Measurements from ENCODE around the gene WDR59.
"Not testable (repeated sequence)": the region's sequence is repeated elsewhere in the genome, so short reads cannot be mapped to it uniquely, and the experiment has no call there.

Gene WDR59

GRCh38 chr16:74984529-74985296 lies at the start of gene WDR59:
TSS of gene WDR59 (minus strand) at chr16:74985123. CDS start at chr16:74985017, 106 bp downstream.
- no peak for TF ChIP-seq CTCF (IDR thresholded peaks at IDR 0.05; ENCODE audit: control extremely low read depth, extremely low read depth, low read depth, missing control alignments)
- POLR2A ChIA-PET: interaction anchor here (0.6 to 1.0 kb wide), 6 partner anchors 9 to 648 kb away, joined by 3 to 8 read pairs (median 4); partner anchors contain the start of gene ADAT1
- CTCF ChIA-PET: interaction anchor here (0.6 to 8.7 kb wide), 6 partner anchors 8 to 128 kb away, joined by 3 to 70 read pairs (median 5); partner anchors contain the start of gene ZNRF1
- DNase-seq (ENCODE audit: extremely low spot score): peak; percentile 98

- CTCF ChIA-PET: interaction anchor here (0.6 to 1.6 kb wide), 3 partner anchors 30 to 70 kb away, joined by 3 read pairs; partner anchors contain the start of gene ZNRF1
- DNase-seq (ENCODE audit: extremely low spot score): no peak
- POLR2A ChIA-PET: no interaction called here
- no peak for TF ChIP-seq CTCF (IDR thresholded peaks at IDR 0.05; ENCODE audit: control extremely low read depth, extremely low read depth, low read depth, missing control alignments)
Measured at GRCh38 chr16:75032655-75033054, 47.7 kb upstream of the WDR59 start.

- CTCF ChIA-PET: interaction anchor here (0.7 to 1.8 kb wide), 2 partner anchors 22 to 81 kb away, joined by 3 to 10 read pairs; no protein-coding TSS in a partner anchor
- POLR2A ChIA-PET: no interaction called here
- TF ChIP-seq CTCF (IDR thresholded peaks at IDR 0.05; ENCODE audit: control extremely low read depth, extremely low read depth, low read depth, missing control alignments): no peak
- DNase-seq (ENCODE audit: extremely low spot score): no peak
Measured at GRCh38 chr16:75029854-75030253, 44.9 kb upstream of the WDR59 start.

GRCh38 chr16:75028544-75029135 lies 43.7 kb upstream of the WDR59 start:
- no peak for TF ChIP-seq CTCF (IDR thresholded peaks at IDR 0.05; ENCODE audit: control extremely low read depth, extremely low read depth, low read depth, missing control alignments)
- POLR2A ChIA-PET: interaction anchor here (0.6 kb wide), 1 partner anchor 1288 kb away, joined by 3 read pairs; no protein-coding TSS in a partner anchor
- DNase-seq (ENCODE audit: extremely low spot score): no peak
- CTCF ChIA-PET: interaction anchor here (1.4 to 1.5 kb wide), 2 partner anchors 11 to 82 kb away, joined by 4 read pairs; no protein-coding TSS in a partner anchor

- no peak for TF ChIP-seq CTCF (IDR thresholded peaks at IDR 0.05; ENCODE audit: control extremely low read depth, extremely low read depth, low read depth, missing control alignments)
- DNase-seq (ENCODE audit: extremely low spot score): no peak
- POLR2A ChIA-PET: no interaction called here
- CTCF ChIA-PET: no interaction called here
Measured at GRCh38 chr16:75027520-75028300, 42.8 kb upstream of the WDR59 start.

GRCh38 chr16:75026892-75027391 lies 42.0 kb upstream of the WDR59 start:
- DNase-seq (ENCODE audit: extremely low spot score): no peak
- no peak for TF ChIP-seq CTCF (IDR thresholded peaks at IDR 0.05; ENCODE audit: control extremely low read depth, extremely low read depth, low read depth, missing control alignments)
- POLR2A ChIA-PET: no interaction called here
- CTCF ChIA-PET: interaction anchor here (0.9 kb wide), 1 partner anchor 29 kb away, joined by 3 read pairs; the partner anchor contains the start of gene ZNRF1

GRCh38 chr16:75026239-75026891 lies 41.4 kb upstream of the WDR59 start:
- POLR2A ChIA-PET; DNase-seq (ENCODE audit: extremely low spot score): not testable (repeated sequence)

More at GRCh38 chr16:75026239-75026891, 41.4 kb upstream of the WDR59 start:
- CTCF ChIA-PET: interaction anchor here (0.8 to 0.9 kb wide), 2 partner anchors 28 to 85 kb away, joined by 3 to 4 read pairs; partner anchors contain the start of gene ZNRF1

Data from GM10248 (cell line).